MM.1S (cell line): ENCODE data around the gene CASP5.

Experiments
- EZH2 ChIP-seq: fragments of 300-600 bp; sonication (generic); optimal IDR thresholded peaks from 2 replicates; pipeline ENCODE3; 2017; ENCODE audit warnings: low read depth, mild to moderate bottlenecking, antibody characterized with exemption, low read length, mixed read lengths
- TF ChIP-seq, protein P1 (sequence below): fragments of 300-600 bp; sonication (generic); IDR thresholded peaks from 2 replicates; pipeline ENCODE4 v1.5.1; 2016; ENCODE audit warnings: antibody characterized with exemption, low read length, mixed read lengths

DNA sequence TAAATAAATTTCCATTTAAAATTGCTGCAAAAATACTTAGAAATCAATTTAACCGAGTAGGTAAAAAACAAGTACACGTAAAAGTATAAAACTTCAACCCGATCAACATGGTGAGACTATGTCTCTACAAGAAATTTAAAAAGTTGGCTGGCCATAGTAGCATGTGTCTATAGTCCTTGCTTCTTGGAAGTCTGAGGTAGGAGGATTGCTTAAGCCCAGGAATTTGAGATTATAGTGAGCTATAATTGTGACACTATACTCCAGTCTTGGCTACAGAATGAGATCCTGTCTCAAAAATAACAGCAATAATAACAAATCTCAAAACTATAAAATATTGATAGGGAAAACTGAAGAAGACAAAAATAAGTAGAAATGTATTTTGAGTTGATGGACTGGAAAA lies 65.7 kb downstream of the CASP5 start:
- TF ChIP-seq, protein P1, sequence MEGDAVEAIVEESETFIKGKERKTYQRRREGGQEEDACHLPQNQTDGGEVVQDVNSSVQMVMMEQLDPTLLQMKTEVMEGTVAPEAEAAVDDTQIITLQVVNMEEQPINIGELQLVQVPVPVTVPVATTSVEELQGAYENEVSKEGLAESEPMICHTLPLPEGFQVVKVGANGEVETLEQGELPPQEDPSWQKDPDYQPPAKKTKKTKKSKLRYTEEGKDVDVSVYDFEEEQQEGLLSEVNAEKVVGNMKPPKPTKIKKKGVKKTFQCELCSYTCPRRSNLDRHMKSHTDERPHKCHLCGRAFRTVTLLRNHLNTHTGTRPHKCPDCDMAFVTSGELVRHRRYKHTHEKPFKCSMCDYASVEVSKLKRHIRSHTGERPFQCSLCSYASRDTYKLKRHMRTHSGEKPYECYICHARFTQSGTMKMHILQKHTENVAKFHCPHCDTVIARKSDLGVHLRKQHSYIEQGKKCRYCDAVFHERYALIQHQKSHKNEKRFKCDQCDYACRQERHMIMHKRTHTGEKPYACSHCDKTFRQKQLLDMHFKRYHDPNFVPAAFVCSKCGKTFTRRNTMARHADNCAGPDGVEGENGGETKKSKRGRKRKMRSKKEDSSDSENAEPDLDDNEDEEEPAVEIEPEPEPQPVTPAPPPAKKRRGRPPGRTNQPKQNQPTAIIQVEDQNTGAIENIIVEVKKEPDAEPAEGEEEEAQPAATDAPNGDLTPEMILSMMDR: no peak
- no peak for TF ChIP-seq EZH2
